DLD1 (cell line): ENCODE data around the gene SCMH1.

ENCODE experiments used
- in situ Hi-C: cut with HindIII; loops from 2 replicates; pipeline ENCODE4 v1.10.0; 2017; ENCODE audit warnings: low sequenced_read_pairs

Gene SCMH1

GRCh38 chr1:40982721-40983120, 259.4 kb downstream of the SCMH1 start:
- in situ Hi-C loops, result no loop called here

GRCh38 chr1:40981691-40982448, 260.2 kb downstream of the SCMH1 start:
- in situ Hi-C loops, result no loop called here

GRCh38 chr1:40980453-40981121, 261.5 kb downstream of the SCMH1 start:
- in situ Hi-C loops, result no loop called here

GRCh38 chr1:40980068-40980452, 262.0 kb downstream of the SCMH1 start:
- in situ Hi-C loops, result no loop called here

GRCh38 chr1:40979241-40980067, 262.7 kb downstream of the SCMH1 start, which contains the start of gene CTPS1:
Gene CTPS1 (plus strand): TSS chr1:40979696. CDS start chr1:40983291, 3,595 bp downstream.
- in situ Hi-C loops, result no loop called here

GRCh38 chr1:40978886-40979240, 263.2 kb downstream of the SCMH1 start:
- in situ Hi-C loops, result no loop called here

- in situ Hi-C loops, result no loop called here
These were observed 264.4 kb downstream of the SCMH1 start for GRCh38 chr1:40977716-40978115.
